Left renal cortex interstitium (tissue), 4 donors: ENCODE results near the gene PRKG1. TPM values are rescaled to one million over a fixed set of nuclear protein-coding genes. Genes with fewer than 3 reads are reported as not detected.

Experiments used
- DNase-seq, 4 donors: peaks; one replicate each; pipeline ENCODE4 v3.0.0-alpha.2; 2013; ENCODE audit warnings: low read depth in 4 of 4, low spot score in 2 of 4, missing footprints in 1 of 4
- polyA plus RNA-seq, 4 donors: library from polyadenylated mRNA; unstranded; fragments of 120-200 nt; gene quantifications; one replicate each; pipeline ENCODE4 v1.2.1, GENCODE V29; 2013; ENCODE audit not compliant: insufficient read length in 4 of 4

PRKG1 gene
- polyA plus RNA-seq, 4 donors: 12.3 to 14.3 (median 13.4) TPM

DNA sequence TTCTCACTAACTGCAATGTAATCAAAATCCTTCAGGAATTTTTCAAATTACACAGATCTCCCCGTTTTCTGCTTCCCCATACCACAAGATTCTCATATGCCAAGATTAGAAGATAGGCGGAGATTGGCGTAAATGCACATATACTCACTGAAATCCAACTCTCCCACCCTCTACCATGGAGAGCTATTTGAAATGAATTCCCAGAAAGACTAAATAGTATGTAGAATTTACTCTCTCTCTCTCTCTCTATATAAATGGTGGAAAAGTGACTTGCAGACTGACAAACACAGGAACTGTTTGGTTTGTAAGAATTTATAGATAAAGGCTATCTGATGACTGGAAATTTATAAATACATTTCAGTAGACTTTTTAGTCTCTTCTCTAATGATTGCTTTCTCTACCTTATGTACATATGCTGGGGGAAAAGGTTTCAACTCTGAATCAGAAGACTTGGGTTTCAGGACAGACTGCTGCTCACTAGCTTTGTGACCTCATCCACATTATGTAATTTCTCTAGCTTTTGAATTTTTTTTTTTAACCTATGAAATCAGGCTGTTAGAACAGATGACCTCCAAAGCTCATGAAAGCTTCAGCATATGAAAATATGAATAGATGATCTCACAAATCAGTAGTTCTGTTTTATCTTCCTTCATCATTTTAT lies 692.9 kb downstream of the PRKG1 start:
- no peak for DNase-seq

DNA sequence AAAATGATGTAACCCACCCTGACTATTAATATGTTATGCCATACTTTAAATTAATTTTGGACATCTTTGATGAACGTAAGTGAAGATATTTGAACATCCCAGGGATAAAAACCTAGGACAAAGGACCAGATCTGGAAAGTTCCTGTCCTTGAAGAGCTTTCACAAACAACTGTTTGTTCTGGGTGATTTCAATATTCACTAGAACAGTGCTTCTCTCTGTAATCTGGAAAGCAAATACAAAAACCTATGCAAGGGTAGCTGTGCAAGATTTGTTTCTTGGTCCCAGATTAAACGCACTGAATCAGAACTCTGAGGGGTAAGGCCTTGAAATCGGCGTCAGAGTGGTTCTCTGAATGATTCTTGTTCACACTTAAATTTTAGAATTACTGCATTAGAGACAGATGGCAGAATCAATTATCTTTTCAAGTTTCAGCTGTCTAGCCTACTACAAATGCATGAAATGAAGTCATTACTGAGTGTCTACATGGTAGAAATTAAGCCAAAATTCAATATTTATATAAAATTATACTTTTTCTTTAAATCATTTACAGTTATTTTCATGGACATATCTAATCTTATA lies 694.7 kb downstream of the PRKG1 start:
- no peak for DNase-seq

DNA sequence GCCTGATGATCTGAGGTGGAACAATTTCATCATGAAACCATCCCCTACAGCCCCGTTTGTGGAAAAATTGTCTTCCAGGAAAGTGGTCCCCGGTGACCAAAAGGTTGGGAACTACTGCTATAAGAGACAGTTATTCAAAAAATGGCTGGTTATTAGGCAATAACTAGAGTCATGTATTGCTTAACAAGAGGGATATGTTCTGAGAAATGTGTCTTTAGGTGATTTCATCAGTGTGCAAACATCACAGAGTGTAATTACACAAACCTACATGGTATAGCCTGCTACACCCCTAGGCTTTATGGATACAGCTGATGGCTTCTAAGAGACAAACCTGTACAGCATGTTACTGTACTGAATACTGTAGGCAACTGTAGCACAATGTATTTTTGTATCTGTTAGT lies 696.4 kb downstream of the PRKG1 start:
- no peak for DNase-seq

DNA sequence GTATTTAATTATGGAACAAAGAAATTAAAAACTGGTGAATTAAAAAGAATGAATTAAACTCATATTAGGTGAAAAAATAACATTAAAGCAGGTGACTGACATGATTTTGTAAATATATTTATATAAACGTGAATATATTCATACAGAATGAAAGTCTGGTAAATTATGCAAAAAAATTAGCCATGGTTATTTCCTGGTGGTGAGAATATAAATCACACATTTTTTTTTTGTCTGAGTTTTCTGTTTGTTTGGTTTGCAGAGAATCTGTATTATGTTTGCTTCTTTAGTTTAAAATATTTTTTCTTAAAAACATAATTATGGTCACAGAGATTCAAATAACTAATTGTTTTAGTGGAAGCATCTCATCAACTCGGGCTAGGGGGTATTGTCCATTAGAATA lies 698.1 kb downstream of the PRKG1 start:
- no peak for DNase-seq

DNA sequence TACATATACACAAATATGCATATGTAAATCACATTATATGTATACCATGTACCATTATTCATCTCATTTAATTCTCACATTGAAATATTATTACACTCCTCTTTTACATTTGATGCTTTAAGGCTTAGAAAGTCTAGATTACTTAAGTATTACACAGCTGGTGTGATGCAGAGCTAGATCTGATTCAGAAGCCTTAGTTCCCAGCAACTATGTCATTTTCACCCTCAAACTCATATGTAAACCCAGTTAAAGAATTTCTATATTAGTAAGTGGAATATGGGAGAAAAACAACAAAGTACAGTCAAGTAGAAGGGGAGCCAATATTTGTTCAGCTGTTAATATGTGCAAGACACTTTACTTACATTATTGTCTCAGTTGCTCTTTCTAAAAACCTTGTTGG lies 699.4 kb downstream of the PRKG1 start:
- DNase-seq: no peak

DNA sequence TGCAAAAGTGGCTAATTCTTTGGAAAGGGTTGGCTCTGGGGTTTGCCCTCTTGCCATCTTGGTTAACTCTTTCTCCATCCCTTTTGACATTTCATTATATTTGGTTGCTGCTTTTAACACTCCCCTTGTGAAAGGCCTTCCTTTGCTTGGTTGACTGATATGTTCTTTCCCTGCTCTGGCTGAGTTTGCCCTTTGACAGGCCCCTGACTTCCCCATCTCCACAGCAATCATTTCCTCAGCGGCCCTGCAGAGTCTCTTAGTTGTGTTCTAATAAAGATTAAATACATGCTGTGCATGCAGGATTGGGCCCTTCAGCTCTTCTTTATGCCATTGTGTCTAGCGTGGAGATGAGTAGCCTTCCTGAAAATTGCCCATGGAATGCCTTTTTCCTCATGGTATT lies 709.7 kb downstream of the PRKG1 start:
- no peak for DNase-seq

DNA sequence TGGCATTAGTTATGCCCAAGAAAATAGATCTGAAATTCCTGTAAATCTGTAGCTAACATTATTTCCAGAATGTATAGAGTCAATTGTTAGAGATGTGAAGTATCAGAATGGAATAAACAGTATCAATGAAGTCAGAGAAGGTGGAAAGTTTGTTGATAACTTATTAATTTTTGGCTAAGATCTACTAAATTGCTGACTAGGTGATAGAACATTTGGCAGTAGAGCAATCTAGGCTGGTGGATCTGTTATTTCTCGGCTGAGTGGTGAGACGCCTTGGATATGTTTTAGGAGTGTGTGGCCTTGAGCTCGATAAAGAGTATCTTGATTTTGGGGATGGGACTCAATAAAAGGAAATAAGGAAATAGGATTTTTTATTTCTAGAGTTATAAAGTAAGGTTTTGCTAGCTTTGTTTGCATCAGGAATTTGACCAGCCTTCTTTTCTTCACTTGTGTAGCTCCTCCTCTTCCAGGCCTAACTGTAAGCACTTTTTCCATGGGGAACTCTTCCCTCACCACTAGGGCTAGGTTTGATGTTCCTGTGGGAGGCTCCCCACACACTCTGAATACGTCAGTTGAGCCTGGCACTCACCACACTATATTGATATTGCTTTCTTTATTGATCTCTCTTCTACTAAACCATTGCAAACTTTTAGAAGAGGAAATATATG lies 711.9 kb downstream of the PRKG1 start:
- DNase-seq: no peak

DNA sequence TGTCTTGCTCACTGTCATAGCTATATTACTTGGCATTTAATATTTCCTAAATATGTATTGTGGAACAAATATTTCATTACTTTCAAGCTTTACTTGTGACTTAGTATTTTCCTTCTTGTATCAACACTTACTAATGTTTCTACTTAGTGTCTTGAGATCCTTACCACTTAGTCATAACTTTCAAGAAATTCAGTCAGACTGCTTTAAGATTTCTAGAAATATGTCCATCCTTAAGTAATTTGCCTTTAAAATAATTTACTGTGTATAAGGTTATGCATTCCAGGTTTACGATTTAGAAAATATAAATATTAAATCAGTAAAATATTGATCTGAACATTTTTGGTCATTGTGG lies 712.4 kb downstream of the PRKG1 start:
- no peak for DNase-seq

DNA sequence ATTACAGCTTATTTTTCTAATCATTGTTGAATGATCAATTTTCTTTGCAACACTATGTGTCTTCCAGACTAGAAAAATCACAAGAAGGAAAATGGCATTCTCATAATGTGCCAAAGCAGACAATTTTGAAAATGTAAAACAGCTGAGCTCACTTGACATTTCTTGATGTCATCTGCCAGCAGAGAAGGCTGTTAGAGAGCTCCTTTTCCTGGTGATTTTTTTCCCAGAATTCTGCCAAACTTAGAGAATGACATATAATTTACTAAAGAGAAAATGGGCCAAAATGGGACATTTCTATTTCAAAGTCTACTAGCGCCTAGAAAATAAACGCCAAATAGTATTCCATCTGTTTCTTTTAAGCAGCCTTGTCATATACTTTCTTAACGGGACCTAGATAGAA lies 714.0 kb downstream of the PRKG1 start:
- no peak for DNase-seq

DNA sequence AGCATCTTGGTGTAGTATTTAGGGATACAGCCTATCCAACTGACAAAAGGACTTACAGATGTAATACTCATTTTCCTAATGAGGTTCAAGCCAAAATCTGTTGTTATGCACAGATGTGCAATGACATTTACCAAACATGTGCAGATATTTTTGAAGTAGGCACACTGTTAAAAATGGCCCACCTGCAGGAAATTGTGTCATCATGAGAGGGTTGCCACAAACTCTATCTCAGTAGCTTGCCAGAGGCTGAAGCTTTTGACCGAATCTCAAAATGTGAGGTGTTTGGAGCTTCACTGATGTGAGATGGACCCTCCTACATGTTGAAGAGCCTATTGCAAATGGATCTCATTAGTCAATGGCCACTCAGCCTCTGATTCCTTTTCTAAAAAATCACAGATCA lies 714.8 kb downstream of the PRKG1 start:
- no peak for DNase-seq

DNA sequence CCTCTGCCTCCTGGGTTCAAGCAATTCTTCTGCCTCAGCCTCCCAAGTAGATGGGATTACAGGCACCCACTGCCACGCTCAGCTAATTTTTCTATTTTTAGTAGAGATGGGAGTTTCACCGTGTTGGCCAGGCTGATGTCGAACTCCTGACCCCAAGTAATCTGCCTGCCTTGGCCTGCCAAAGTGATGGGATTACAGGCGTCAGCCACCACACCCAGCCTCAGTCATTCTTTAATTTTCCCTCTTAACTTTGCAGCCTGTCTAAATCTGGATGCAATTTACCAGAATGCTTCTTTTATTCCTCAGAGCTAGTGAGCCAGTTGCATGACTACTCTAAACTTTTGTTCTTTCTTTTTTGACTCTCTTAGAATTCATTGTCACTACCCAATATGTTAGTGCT lies 715.6 kb downstream of the PRKG1 start:
- no peak for DNase-seq

DNA sequence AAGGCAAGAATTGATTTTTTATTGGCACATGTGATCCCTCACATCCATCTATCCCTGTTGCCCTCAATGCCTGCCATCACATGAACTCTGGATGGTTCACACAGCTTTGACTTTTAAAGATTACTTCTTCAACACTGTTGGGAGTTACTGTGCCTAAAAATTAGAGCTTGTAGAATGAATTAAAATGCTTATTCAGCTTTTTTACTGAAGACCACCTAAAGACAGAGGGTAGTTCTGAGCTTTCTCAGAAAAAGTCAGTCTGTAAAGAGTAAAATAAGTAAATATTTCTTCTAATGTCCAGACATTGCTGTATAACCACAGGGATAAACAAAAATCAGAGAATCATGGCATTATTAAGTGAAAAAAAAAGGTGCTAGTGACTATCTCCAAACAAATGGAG lies 718.4 kb downstream of the PRKG1 start:
- no peak for DNase-seq

DNA sequence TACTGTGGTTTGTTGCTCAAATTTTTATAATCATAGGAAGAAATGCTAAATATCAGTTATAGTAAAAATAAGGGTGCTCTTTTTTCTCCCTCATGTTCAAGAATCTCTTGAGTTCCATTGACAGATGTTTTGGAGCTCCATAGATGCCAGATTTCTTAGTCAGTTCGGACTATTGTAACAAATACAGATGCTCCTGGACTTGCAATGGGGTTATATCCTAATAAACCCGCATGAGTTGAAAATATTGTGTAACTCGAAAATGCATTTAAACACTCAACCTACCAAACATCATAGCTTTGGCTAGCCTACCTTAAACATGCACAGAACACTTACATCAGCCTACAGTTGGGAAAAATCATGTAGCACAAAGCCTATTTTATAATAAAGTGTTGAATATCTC lies 725.8 kb downstream of the PRKG1 start:
- no peak for DNase-seq

DNA sequence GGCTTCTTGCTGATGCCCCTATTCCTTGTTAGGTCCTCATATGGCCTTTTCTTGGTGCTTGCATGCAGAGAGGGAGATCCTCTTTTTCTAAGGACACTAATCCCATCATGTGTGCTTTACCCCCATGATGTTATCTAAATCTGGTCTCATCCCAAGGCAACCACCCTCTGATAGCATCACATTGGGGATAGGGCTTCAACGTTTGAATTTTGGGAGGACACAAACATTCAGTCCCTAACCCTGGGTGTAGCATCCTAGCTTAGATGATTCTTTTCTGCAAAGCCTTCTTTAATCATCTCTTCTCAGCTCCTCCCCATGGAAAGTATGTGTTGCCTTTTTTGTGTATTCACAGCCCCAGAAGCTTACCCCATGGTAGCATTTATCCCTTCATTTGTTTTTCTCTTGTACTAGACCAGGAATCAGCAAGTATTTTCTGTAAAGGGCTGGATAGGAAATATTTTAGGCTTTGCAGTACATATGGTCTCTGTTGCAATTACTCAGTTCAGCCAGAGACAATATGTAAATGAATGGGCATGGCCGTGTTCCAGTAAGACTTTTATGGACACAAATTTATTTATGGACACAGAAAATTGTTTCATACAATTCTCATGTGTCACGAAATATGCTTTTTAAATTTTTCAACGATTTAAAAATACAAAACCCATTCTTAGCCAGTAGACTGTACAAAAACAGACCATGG lies 726.6 kb downstream of the PRKG1 start:
- no peak for DNase-seq

DNA sequence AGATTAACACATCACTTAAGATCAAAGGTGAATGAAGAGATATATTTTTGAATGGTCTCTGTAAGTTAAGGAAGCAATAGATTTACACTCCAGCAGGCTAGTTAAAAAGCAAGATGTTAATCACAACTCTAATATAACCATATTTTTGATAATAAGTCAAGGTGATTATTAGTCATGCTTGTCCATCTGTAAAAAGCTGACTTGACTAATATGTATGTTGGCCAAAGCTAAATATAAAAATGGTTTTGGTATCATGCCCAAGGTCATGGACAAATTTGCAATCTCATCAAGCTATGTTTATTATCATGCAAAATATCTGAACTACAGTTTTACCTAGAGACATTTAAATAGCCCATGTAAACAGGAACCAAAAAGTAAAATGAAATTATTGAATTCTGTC lies 727.7 kb downstream of the PRKG1 start:
- DNase-seq: no peak

DNA sequence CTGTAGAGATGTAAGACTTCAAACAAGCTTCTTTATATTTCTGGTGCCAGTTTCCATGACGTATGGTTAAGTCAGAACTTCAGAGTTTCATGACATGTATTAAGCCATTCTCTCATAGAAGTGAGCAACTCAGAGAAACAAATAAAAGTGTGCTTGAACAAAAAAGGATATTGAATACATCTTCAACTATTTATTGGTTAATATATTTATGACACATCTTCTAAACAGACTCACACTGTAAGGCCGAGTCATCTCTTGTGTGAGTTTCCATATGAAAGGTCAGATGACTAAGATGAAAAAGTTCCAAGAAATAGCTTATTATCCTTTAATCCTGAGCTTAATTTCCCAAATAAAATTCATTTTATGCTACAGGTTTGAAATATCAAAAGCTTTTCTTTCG lies 730.6 kb downstream of the PRKG1 start:
- DNase-seq: no peak

DNA sequence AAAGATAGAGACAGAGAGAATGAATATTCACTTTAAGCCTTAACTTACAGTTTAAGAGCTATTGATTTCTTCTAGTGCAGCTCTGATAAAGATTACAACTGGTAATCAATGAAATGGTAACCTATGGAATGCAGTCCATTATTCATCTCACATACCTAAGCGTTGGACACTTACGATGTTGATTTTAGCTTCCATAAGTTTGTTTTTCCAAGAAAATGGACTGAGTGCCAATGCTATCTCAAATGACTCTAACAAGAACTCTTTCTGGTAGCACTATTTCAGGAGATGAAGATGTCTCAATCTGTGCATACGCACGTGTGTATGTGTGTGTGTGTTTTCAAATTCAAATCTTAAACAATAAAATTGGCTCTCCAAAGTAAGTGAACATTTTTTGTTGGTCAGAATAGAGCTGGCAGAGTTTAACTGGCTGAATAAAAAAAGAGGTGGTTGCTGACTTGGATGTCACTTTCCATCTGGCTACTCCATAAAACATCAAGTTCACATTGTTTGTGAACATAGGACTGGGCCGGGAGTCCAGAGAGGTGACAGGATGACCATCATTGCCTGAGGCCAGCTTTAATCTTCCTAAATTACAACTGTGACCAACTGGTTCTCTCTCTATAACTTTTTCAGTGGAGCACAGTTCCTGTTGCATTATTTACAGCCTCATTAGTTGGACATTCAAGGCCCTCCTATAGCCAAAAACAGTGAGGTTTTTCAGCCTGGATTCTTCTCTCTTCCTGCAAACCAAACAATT lies 732.0 kb downstream of the PRKG1 start:
- DNase-seq: no peak

DNA sequence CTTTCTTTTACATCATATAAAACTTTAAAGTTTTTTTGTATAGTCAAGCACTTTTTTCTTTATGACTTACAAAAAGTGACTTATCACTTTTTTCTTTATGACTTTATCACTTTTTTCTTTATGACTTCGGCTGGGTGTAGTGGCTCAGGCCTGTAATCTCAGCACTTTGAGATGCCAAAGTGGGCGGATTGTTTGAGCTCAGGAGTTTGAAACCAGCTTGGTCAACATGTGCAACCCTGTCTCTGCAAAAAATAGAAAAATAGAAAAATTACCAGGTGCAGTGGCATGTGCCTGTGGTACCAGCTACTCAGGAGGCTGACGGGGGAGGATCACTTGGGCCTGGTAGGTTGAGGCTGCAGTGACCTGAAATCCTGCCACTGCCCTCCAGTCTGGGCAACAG lies 733.9 kb downstream of the PRKG1 start:
- no peak for DNase-seq

DNA sequence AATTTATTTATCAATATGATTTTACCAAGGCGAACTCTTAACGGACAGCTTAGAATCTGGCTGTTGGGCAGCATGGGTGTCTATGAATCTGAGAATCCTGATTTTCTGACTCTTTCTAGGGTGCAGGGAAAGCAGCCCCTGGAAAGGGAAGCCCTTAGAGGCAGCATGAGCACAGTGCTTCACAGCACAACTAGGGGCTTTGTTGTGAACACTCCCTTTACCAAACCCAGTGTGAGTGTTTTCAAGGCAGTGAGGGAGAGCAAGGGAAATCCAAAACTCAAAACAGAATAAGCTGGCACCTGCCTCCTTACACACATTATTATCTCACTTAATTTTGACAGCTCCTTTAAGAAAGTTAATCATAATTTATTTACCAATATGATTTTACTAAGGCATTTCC lies 741.4 kb downstream of the PRKG1 start:
- no peak for DNase-seq

DNA sequence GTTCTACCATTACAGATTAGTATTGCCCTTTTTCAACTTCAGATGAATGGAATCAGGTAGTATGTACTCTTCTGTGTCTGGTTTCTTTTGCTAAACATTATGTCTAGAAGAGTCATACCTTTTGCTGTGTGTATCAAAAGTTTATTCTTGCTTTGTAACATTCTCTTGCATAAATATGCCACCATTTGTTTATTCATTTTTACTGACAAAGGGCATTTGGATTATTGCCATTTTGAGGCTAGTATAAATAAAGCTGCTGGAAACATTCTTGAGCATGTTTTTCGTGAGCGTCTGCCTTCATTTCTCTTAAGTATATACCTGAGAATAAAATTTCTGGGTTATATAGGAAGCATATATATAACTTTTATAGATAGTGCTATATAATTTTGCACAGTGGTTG lies 746.8 kb downstream of the PRKG1 start:
- no peak for DNase-seq

DNA sequence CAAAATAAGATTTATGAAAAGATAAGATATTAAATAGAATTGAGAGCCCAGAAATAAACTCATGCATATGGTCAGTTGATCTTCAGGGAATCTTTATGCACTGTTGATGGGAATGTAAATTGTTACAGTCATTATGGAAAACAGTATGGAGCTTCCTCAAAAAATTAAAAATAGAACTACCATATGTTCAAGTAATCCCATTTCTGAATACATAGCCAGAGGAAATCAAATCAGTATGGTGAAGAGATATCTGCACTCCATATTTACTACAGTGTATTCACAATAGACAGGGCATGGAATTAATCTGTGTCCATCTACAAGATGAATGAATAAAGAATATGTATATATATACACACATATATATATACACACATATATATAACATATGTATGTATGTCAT lies 747.5 kb downstream of the PRKG1 start:
- no peak for DNase-seq
